Omental fat pad (tissue), 4 donors: ENCODE results near the gene NUB1. TPM values are rescaled to one million over a fixed set of nuclear protein-coding genes. Genes with fewer than 3 reads are reported as not detected.

Source experiments
- ATAC-seq: fragments of 150-250 bp; one replicate; pipeline ENCODE4 v1.9.1; 2016; ENCODE audit warnings: mild to moderate bottlenecking, moderate library complexity; ENCODE audit not compliant: low FRiP score
- DNase-seq: peaks from one replicate; pipeline ENCODE4 v3.0.0-alpha.2; 2019; ENCODE audit warnings: low spot score
- CTCF ChIP-seq, 3 donors: fragments of 450-650 bp; IDR thresholded peaks; one replicate each; pipeline ENCODE4 v1.5.1; 2016 to 2017; ENCODE audit warnings: antibody characterized with exemption in 3 of 3, mild to moderate bottlenecking in 3 of 3, moderate library complexity in 2 of 3
- total RNA-seq, 4 donors: library from RNA; depleted of rRNA; stranded (reverse); fragments of >200 nt; gene quantifications; one replicate each; pipeline ENCODE4 v1.1.0, GENCODE V29; 2016

NUB1 gene
- total RNA-seq, 4 donors from 2014 or later, result 48.6 to 76.4 (median 56.0) TPM

DNA sequence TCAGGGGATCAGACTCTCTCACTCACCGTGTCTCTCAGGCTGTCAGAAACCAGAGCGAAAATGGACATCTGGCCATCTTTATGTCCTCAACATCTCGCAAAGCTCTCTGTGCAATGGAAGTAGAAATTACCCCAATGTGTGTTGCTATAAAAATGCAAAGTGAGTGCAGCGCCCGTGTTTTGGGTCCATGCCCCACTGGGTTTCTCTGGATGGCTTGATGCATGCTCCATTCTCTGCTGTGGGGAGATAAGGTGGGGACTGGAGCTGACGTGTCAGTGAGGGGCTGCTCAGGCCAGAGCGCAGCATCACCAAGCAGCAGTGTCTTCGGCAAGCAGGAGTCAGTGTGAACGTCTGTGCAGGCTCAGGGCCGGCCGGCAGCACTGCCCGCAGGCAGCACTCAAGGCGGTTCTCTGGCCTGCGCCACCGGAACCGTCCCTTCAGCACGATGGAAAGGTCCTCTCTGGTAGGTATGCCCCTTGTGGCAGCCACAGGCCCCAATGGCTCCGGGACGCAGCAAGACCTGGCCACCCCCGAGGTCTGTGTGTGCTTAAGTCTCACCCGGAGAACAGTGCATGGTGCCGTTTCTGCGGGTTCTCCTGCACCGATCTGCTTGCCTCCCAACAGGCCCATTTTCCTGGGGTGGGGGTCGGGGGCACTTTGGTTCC is 38.1 kb downstream of the NUB1 start:
- TF ChIP-seq CTCF (IDR thresholded peaks at IDR 0.05), result no peak
- DNase-seq (no peak), ATAC-seq (no peak)

DNA sequence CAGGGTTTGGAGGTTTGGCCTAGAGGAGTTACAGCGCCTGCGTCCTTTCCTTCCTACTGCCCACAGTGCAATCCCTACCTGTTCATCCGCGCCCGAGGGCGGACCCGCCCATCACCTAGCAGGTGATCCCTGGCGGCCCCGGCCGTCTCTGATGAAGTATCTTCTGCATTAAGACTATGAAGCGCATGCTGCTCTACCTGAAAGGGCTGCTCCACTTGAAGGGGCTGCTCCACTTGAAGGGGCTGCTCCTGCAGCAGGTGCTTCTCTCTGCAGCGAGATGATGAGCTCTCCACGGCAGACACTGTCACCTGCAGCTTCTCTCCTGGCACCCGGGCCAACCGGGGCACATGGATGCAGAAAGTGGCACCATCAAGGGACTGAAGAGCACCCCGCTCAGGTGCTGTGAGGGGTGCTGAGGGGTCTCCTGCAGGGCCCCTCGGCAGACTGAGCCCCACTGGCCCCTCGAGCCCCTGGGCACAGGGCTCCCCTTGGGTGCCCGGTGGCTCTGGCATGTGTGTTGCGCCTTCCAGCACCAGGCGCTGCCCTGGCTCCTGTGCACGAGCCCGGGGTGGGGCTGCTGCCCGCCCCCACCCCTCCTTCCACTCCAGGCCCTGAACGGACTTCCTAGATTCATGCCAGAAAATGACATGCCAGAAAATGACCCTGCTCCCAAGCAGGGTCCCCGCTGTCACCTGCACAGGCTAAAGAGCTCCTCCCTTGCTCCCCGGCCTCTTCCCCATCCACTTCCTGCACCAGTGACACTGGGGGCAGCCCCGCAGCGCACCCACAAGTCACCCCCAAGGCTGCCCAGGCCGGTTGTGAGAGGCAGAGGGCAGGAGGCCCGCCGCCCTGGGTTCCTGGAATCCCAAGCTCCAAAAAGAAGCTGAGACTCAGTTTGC is 38.8 kb downstream of the NUB1 start:
- ATAC-seq, result no peak
- DNase-seq, result no peak
- no peak for TF ChIP-seq CTCF (IDR thresholded peaks at IDR 0.05)

DNA sequence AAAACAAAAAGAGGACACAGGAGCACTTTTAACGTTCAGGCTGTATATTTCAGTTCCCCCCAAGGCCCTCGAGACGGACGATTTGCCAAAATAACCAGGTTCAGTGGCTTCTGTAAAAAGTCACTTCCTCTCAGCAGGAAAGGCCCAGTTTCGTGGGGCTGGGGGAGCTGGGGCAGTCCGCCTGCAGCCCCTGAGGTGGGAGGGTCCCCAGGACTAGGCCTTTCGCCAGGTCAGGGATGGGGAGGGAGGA is 39.4 kb downstream of the NUB1 start:
- TF ChIP-seq CTCF (IDR thresholded peaks at IDR 0.05), result no peak
- ATAC-seq (no peak), DNase-seq (no peak)

DNA sequence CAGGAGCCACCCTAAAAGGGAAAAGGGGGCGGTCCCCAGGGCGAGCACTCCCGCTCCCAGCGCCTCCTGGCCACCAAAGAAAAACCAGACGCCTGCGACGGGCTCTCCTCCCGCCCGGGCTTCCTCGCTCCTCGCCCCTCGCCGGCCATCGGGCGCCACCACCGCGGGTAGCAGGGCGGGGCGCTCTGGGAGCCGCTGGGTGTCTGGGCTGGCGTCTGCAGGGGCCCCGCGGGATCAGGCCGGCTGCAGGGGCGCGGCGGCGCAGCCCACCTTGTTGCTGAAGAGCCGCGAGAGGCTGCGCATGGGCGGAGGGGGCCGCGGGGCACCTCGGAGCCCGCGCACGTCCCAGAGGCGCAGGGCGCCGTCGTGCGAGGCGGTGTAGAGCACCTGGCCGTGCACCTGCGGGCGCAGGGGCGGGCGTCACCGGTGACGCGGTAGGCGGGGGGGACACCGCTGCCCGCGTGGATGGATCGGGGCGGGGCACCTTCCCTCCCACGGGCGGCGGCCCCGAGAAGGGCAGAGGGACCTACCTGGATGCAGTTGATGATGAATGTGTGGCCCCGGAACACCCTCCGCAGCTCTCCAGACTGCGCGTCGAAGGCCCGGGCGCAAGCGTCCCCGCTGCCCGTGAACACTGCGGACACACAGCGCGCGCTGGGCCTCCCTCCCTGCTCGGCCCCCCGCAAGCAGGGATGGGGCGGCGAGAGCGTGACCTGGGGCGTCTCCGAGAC is 39.9 kb downstream of the NUB1 start:
- DNase-seq, result no peak
- peak; percentile 59 for ATAC-seq
- no peak for TF ChIP-seq CTCF (IDR thresholded peaks at IDR 0.05)

- TF ChIP-seq CTCF (IDR thresholded peaks at IDR 0.05), result no peak
- no peak for DNase-seq
Measured at GRCh38 chr7:151382079-151382885, 40.7 kb downstream of the NUB1 start.

DNA sequence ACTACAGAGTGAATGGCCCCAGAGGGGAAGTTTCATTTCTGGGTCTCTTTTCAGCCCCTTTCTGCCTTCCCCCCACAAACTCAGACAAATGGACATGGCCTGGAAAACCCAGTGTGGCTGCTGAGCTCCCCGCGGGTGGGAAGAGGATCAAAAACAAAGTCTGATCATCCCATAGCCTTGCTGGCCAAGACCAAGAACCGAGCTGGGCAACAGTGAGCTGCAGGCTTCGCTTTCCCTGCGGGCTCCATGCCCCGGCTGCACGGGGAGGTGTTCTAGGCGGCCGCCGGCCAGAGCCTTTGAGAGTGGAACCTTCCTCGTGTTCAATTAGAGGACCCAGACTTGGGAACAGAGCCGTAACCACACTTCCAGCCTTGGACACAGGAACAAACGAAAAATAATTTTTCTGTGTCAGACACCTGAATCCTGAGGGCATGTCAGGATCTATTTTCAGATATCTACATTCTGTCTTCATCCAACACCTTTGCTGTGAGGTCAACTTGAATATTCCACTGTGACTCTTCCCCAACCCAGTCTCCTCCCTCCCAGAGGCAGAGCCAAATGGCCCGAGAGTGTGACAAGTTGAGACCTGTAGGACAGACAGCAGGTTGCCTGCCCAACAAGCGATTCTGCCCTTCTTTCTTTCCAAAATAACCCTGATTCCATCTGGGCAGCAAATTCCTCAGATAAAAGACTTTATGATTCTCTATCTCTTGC is 42.2 kb downstream of the NUB1 start:
- no peak for TF ChIP-seq CTCF (IDR thresholded peaks at IDR 0.05)
- no peak for ATAC-seq
- no peak for DNase-seq

More at GRCh38 chr7:151382079-151382885, 40.7 kb downstream of the NUB1 start:
- ATAC-seq, result no peak
